ENCODE data around the gene MAGEB5. TPM values are rescaled to one million over a fixed set of nuclear protein-coding genes. Genes with fewer than 3 reads are reported as not detected.
"Not testable (repeated sequence)": the region's sequence is repeated elsewhere in the genome, so short reads cannot be mapped to it uniquely, and the experiment has no call there.

MAGEB5 gene
- not detected for total RNA-seq

DNA sequence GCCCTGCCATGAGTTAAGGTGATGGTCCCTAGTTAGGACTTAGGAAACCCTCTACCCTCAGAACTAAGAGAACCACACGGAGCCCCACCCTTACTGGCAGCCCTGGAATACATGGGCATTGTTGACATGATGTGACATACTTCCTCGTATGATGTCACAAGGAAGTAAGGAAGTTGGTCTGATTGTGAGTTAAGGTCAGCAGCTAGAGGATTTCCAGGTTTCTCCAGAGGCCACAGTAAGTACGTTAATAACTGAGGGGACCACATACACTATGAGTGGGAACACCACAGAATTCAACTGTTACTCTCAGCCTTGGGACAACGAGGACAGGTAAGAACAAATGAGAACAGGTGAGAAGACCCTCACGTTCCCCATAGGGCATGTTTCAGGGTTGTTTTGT is at the start of gene MAGEB5:
TSS of gene MAGEB5 (plus strand) at position 301 of the 400 bp plus-strand sequence. CDS start 1,133 bp downstream, outside the sequence.
- no peak within 1 kb of the TSS for H3K27ac ChIP-seq
- H3K4me1 ChIP-seq: no peaks in the 10 kb centered on the region
- intact Hi-C loops (cut with DNase I): no loop called here
- DNase-seq (no peak), ATAC-seq (no peak)
- H3K36me3 ChIP-seq (replicated peaks in 1 of 2; ENCODE audit: insufficient read depth in 1 of 2, low read depth in 2 of 2): no peaks in the 10 kb centered on the region
- 90 to 100% methylated on average over 2 of the region's 5 CpGs for WGBS, 2 donors
- TF ChIP-seq CTCF (IDR thresholded peaks at IDR 0.05) (no peak), POLR2A (IDR thresholded peaks at IDR 0.05) (no peak)
- H3K4me3 ChIP-seq: no peak within 1 kb of the TSS
- no peaks in the 10 kb centered on the region for H3K27me3 ChIP-seq
- H3K9me3 ChIP-seq: no peaks in the 10 kb centered on the region

- Histone ChIP-seq H3K4me3 (no peak within 1 kb of the TSS), H3K4me1 (no peaks in the 10 kb centered on the region), H3K27ac (no peak within 1 kb of the TSS), H3K27me3 (no peaks in the 10 kb centered on the region), H3K36me3 (replicated peaks in 1 of 2; ENCODE audit: insufficient read depth in 1 of 2, low read depth in 2 of 2) (no peaks in the 10 kb centered on the region), H3K9me3 (no peaks in the 10 kb centered on the region)
- WGBS, 2 donors: 75 to 100% methylated on average over 2 to 8 of the region's 17 CpGs
- intact Hi-C loops (cut with DNase I): no loop called here
- no peak for DNase-seq
- ATAC-seq: no peak
- TF ChIP-seq CTCF (IDR thresholded peaks at IDR 0.05) (no peak), POLR2A (IDR thresholded peaks at IDR 0.05) (no peak)
These were observed 23.8 kb upstream of the MAGEB5 start, which contains the start of gene MAGEB6 for GRCh38 chrX:26192204-26192603. TSS of gene MAGEB6 (plus strand) at chrX:26192440. CDS start at chrX:26193847, 1,407 bp downstream.

DNA sequence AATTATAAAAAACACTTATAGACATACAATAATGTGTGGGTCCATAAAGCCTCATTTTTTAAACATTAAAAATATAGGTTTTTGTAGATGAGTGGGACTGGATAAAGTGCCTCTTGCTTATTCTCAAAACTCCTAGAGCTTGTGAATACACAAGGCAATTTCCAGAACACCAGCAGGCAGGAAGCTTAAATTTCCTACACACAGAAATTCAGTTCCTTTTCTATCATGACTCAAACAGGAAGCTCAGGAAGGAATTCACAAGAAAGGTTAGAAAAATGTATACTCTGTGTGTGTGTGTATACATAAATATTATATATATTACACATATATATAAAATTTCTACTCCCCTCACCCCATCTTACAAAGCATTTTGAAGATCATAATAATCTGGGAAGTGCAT is 12.4 kb upstream of the MAGEB5 start:
- DNase-seq (no peak), ATAC-seq (no peak)
- no peaks in the 10 kb centered on the region for H3K9me3 ChIP-seq
- no peak overlapping the region for H3K4me3 ChIP-seq
- no peaks in the 10 kb centered on the region for H3K27me3 ChIP-seq
- intact Hi-C loops (cut with DNase I): no loop called here
- peaks cover 9% of the 10 kb centered on the region for H3K4me1 ChIP-seq
- H3K27ac ChIP-seq: no peak overlapping the region
- no peaks in the 10 kb centered on the region for H3K36me3 ChIP-seq (replicated peaks in 1 of 2; ENCODE audit: insufficient read depth in 1 of 2, low read depth in 2 of 2)
- TF ChIP-seq CTCF (IDR thresholded peaks at IDR 0.05) (no peak), POLR2A (IDR thresholded peaks at IDR 0.05) (no peak)

- H3K4me3 ChIP-seq; H3K36me3 ChIP-seq (replicated peaks in 1 of 2; ENCODE audit: insufficient read depth in 1 of 2, low read depth in 2 of 2); H3K9me3 ChIP-seq; H3K4me1 ChIP-seq; ATAC-seq; H3K27me3 ChIP-seq; DNase-seq; H3K27ac ChIP-seq; intact Hi-C loops (cut with DNase I): not testable (repeated sequence)
- WGBS, 2 donors: 97% methylated on average over 26 of the region's 27 CpGs; no CpG with 5 or more reads in 1 of the 2 donors
These were observed 11.3 kb upstream of the MAGEB5 start for GRCh38 chrX:26204717-26205116.

- intact Hi-C loops (cut with DNase I): no loop called here
- DNase-seq (peak in 1 of 4 donors; percentile 2), ATAC-seq (peak; percentile 62)
- H3K9me3 ChIP-seq: no peaks in the 10 kb centered on the region
- peak overlapping the region in 1 of 4 donors; percentile 32 for H3K27ac ChIP-seq
- H3K4me3 ChIP-seq: no peak overlapping the region
- no peaks in the 10 kb centered on the region for H3K27me3 ChIP-seq
- no peaks in the 10 kb centered on the region for H3K36me3 ChIP-seq (replicated peaks in 1 of 2; ENCODE audit: insufficient read depth in 1 of 2, low read depth in 2 of 2)
- TF ChIP-seq CTCF (IDR thresholded peaks at IDR 0.05): no peak
- TF ChIP-seq POLR2A (IDR thresholded peaks at IDR 0.05): no peak
- peaks cover 9% of the 10 kb centered on the region for H3K4me1 ChIP-seq
- 28 to 34% methylated on average over 3 of the region's 3 CpGs for WGBS, 2 donors
These were observed 8.0 kb upstream of the MAGEB5 start for GRCh38 chrX:26208012-26208411.

All from body of pancreas (tissue), 4 donors.